Esophagus (tissue), 2 donors: ENCODE measurements around the gene MMP25. TPM values are rescaled to one million over a fixed set of nuclear protein-coding genes. Genes with fewer than 3 reads are reported as not detected.
A peak's percentile ranks its signal among the peaks of the same experiment; 100 is the strongest.
"Not testable (repeated sequence)": the region's sequence is repeated elsewhere in the genome, so short reads cannot be mapped to it uniquely, and the experiment has no call there.

ENCODE experiments used
- H3K27ac ChIP-seq, 2 donors: one replicate each; pipeline ENCODE4 v1.5.1; 2013; ENCODE audit warnings: low read depth in 2 of 2, mild to moderate bottlenecking in 2 of 2, inconsistent platforms in 1 of 2, low read length in 1 of 2, moderate library complexity in 1 of 2
- H3K27me3 ChIP-seq, 2 donors: one replicate each; pipeline ENCODE4 v1.6.1; 2013; ENCODE audit warnings: low read length in 2 of 2, control low read depth in 1 of 2, mild to moderate bottlenecking in 1 of 2; ENCODE audit not compliant: insufficient read depth in 2 of 2, control insufficient read depth in 1 of 2
- H3K36me3 ChIP-seq, 2 donors: one replicate each; pipeline ENCODE4 v1.6.1; 2013; ENCODE audit warnings: low read length in 1 of 2; ENCODE audit not compliant: control insufficient read depth in 2 of 2, insufficient read depth in 2 of 2
- H3K4me1 ChIP-seq, 2 donors: one replicate each; pipeline ENCODE4 v1.6.1; 2013; ENCODE audit warnings: low read length in 1 of 2; ENCODE audit not compliant: control insufficient read depth in 2 of 2, insufficient read depth in 2 of 2
- H3K4me3 ChIP-seq, 2 donors: one replicate each; pipeline ENCODE4 v1.5.1; 2013; ENCODE audit warnings: low read length in 2 of 2, mild to moderate bottlenecking in 2 of 2, low read depth in 1 of 2, moderate library complexity in 1 of 2
- H3K9me3 ChIP-seq, 2 donors: one replicate each; pipeline ENCODE4 v1.6.1; 2013; ENCODE audit warnings: mild to moderate bottlenecking in 2 of 2, low read depth in 1 of 2, low read length in 1 of 2, moderate library complexity in 1 of 2; ENCODE audit not compliant: control insufficient read depth in 2 of 2, insufficient read depth in 1 of 2
- WGBS, 2 donors: extraction: QIAGEN DNeasy Blood & Tissue Kit; methylation state at CpG; one replicate each; pipeline ENCODE4 v1.1.7; 2013; 5-methylcytosine and 5-hydroxymethylcytosine counted together
- polyA plus RNA-seq, 2 donors: library from polyadenylated mRNA; stranded (reverse); fragments of 200-250 nt; gene quantifications; one replicate each; pipeline ENCODE4 v1.2.3, GENCODE V29; 2013
- donor health status: healthy with polysubstance abuse.
- donor health status: Bipolar disorder and iron deficiency.

MMP25 gene
- polyA plus RNA-seq, 2 donors: 0.51 to 2.6 TPM

DNA sequence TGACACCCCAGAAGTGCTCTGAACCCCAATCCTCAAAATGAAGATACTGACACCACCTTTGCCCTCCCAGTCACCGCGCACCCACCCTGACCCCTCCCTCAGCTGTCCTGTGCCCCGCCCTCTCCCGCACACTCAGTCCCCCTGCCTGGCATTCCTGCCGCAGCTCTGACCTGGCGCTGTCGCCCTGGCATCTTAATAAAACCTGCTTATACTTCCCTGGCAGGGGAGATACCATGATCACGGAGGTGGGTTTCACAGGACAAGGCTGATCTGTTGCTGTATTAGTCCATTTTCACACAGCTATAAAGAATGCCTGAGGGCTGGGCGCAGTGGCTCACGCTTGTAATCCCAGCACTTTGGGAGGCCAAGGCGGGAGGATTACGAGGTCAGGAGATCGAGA, 35.6 kb downstream of the MMP25 start:
- H3K4me1 ChIP-seq, H3K27me3 ChIP-seq, H3K27ac ChIP-seq, H3K4me3 ChIP-seq, H3K36me3 ChIP-seq, H3K9me3 ChIP-seq: not testable (repeated sequence)
- WGBS, 2 donors: 77 to 89% methylated on average over 13 of the region's 13 CpGs

DNA sequence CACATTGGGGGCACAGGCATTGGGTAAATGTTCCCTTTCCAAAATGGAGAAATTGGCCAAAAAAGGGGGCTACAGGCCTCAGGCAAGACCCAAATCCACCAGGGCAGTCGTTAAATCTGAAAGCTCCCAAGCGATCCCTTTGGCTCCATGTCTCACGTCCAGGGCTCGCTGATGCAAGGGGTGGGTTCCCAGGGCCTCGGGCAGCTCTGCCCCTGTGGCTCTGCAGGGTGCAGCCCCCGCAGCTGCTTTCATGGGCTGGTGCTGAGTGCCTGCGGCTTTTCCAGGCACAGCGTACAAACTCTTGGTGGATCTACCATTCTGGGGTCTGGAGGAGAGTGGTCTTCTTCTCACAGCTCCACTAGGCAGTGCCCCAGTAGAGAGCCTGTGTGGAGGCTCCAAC, 37.0 kb downstream of the MMP25 start:
- not testable (repeated sequence) for H3K4me3 ChIP-seq
- 89 to 94% methylated on average over 8 of the region's 8 CpGs for WGBS, 2 donors

DNA sequence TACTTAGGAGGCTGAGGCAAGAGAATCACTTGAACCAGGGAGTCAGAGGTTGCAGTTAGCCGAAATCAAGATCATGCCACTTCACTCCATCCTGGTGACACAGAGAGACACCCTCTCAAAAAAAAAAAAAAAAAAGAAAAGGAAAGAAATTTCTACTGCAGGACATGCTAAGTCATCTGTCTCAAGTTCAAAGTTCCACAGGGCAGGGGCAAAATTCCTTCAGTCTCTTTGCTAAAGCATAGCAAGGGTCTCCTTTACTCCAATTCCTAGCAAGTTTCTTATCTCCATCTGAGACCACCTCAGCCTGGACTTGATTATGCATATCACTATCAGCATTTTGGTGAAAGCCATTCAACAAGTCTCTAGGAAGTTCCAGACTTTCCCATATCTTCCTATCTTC, 38.1 kb downstream of the MMP25 start:
- no peak overlapping the region for H3K27ac ChIP-seq
- no peaks in the 10 kb centered on the region for H3K36me3 ChIP-seq
- H3K4me3 ChIP-seq: no peak overlapping the region
- peaks cover 0 to 3% of the 10 kb centered on the region in 2 donors for H3K4me1 ChIP-seq
- H3K9me3 ChIP-seq: no peaks in the 10 kb centered on the region
- H3K27me3 ChIP-seq: no peaks in the 10 kb centered on the region
- WGBS, 2 donors: 81 to 100% methylated on average over 1 of the region's 1 CpG

More for the DNA sequence above, 37.0 kb downstream of the MMP25 start:
- H3K9me3 ChIP-seq, H3K27me3 ChIP-seq, H3K36me3 ChIP-seq, H3K27ac ChIP-seq, H3K4me1 ChIP-seq: not testable (repeated sequence)

DNA sequence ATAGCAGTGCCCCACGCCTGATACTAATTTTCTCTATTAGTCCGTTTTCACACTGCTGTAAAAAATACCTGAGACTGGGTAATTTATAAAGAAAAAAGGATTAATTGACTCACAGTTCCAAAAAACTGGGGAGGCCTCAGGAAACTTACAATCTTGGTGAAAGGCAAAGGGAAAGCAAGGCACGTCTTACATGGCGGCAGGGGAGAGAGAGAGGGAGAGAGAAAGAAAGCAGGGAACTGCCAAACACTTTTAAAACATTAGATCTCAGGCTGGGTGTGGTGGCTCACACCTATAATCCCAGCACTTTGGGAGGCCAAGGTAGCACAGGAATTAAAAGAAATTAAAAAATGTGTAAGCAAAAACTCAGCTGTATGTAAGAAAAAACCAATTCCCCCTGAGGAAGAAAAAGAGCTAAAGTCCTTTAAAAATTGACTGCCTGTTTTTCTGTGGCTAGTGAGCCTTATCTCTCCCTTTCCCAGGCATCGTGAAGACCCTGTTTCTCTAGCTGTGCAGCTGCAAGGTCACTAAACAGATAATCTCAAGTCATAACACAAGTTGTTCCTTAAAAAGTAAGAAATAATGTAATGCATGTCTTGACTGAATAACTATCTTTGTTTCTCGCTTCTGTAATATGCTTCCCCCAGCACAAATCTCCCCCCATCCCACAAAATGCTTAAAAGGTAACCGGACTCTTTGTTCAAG, 38.8 kb downstream of the MMP25 start:
- no peaks in the 10 kb centered on the region for H3K9me3 ChIP-seq
- no peaks in the 10 kb centered on the region for H3K36me3 ChIP-seq
- no peak overlapping the region for H3K27ac ChIP-seq
- 81 to 85% methylated on average over 7 of the region's 7 CpGs for WGBS, 2 donors
- no peak overlapping the region for H3K4me3 ChIP-seq
- H3K4me1 ChIP-seq: peaks cover 0 to 3% of the 10 kb centered on the region in 2 donors
- no peaks in the 10 kb centered on the region for H3K27me3 ChIP-seq

DNA sequence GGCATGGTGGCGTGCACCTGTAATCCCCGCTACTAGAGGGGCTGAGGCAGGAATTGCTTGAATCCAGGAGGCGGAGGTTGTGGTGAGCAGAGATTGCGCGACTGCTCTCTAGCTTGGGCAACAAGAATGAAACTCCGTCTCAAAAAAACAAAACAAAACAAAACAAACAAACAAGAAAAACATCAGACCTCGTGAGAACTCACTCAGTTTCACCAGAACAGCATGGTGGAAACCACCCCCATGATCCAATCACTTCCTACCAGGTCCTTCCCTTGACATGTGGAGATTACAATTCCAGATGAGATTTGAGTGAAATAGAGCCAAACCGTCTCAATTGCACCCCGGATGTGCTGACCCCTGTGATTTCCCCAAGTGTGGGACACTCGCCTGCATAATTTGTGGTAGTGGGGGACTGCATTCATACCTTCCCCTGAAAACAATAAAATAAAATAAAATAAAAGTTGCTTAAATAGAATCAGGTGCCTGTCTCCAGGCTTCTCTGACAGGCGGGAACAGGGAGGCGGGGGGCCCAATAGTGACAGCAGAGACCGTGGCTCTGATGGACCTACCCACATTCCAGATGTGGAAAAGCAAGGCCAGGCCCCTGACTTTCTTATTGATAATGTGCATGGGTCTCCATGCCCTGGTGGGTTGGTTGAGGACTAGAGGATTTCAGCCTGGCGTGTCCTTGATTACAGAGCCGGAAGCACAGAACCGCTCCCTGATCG, 39.7 kb downstream of the MMP25 start:
- no peak overlapping the region for H3K4me3 ChIP-seq
- whole genome bisulfite sequencing, 2 donors: 85 to 87% methylated on average over 17 of the region's 17 CpGs
- no peaks in the 10 kb centered on the region for H3K27me3 ChIP-seq
- no peaks in the 10 kb centered on the region for H3K36me3 ChIP-seq
- peak overlapping the region in 1 of 2 donors; percentile 44 for H3K27ac ChIP-seq
- H3K9me3 ChIP-seq: no peaks in the 10 kb centered on the region
- peaks cover 0 to 3% of the 10 kb centered on the region in 2 donors for H3K4me1 ChIP-seq

DNA sequence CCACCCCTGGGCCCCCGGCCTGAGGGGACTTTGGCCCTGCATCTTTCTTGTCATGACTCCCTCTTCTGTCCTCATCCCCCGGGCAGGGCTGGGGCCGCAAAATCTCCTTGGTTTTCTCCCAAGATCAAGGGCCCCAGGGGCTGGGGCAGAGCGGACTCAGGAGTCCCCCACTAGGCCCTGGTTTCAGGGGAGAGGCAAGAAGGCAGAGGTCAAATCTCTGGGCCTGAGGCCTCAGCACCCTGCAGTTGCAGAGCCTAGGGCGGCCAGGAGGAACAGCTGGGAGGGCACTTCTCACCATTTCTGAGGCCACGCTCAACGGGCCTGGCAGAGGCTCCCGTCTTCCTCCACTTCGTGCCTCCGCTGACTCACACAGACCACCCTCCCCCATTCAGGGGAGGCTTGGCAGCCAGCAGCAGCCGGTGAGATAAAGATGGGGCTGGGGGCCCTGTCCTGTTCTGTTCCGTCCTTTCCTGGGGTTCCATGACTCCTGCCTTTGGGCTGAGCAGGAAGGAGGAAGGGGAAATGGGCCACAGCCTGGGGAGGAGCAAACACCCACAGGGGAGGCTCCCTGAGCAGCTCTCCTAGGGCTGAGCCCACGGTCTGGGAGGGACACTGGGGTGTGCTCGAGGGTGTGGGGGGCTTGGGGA, 40.4 kb downstream of the MMP25 start:
- peaks cover 0 to 3% of the 10 kb centered on the region in 2 donors for H3K4me1 ChIP-seq
- no peaks in the 10 kb centered on the region for H3K36me3 ChIP-seq
- H3K27ac ChIP-seq: peak overlapping the region; percentile 45 to 60
- 69 to 71% methylated on average over 14 of the region's 14 CpGs for WGBS, 2 donors
- no peaks in the 10 kb centered on the region for H3K9me3 ChIP-seq
- H3K27me3 ChIP-seq: no peaks in the 10 kb centered on the region
- peak overlapping the region in 1 of 2 donors; percentile 18 for H3K4me3 ChIP-seq

DNA sequence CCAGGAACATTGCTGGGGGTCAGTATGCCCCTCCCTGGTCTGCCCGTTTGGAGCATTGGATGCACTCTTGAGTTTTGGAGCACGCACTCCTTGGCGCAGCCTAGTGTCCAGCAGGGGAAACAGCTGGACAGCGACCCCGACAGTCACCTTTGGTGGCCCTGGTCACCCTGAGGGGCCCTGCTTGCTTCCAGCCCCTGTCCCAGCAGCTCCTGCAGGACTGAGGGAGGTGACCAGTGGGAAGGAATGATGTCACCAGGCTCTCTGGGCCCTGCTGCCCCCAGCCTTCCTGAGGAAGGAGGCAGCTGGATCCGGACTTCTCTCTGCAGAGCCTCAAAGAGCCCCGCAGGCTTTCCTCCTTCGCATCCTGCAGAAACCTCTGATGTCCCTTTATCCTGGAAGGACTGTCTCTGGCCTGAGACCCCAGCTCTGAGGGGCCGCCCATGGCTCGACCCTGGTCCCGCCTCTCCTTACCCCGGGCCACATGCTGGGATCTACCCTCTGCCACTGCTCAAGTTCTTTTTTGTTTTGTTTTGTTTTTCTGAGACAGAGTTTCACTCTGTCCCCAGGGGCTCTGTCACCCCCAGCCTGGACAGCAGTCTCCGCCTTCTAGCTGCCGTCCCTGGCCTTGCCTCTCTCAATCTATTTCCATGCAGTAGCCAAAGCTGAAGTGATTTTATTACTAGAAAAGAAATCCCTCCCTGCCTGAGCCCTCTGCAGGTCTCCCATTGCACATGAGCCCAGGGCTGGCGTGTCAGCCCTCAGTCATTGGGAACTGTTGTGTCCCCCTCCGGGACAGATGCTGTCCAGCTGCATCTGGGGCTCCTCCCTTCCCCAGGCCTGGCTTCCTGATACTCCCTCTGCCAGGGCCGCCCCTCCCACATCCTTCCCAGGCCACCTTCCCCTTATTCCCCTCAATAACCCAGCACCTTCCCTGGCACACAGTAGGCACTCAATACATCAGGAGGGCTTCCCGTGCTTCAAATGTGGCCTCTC, 41.2 kb downstream of the MMP25 start:
- Histone ChIP-seq H3K27me3 (no peaks in the 10 kb centered on the region), H3K4me3 (peak overlapping the region in 1 of 2 donors; percentile 18), H3K4me1 (peaks cover 0 to 3% of the 10 kb centered on the region in 2 donors), H3K27ac (peak overlapping the region; percentile 45 to 60), H3K9me3 (no peaks in the 10 kb centered on the region), H3K36me3 (no peaks in the 10 kb centered on the region)
- 61 to 66% methylated on average over 18 of the region's 18 CpGs for WGBS, 2 donors

DNA sequence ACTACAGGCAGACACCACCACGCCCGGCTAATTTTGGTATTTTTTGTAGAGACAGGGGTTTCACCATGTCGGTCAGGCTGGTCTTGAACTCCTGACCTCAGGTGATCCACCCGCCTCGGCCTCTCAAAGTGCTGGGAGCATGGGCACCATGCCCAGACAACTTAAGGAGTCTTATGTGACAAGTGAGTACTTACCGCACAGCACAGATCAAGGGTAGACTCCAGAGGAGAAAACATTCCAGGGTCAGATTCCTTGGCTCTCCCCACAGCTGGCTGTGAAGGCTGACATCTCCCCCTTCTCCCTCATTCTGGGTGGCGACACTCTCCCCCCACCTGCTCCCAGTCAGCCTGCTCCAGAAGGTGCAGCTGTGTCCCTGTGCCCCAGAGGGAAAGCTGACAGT, 42.1 kb downstream of the MMP25 start:
- Histone ChIP-seq H3K27me3 (no peaks in the 10 kb centered on the region), H3K27ac (no peak overlapping the region), H3K4me1 (peaks cover 0 to 3% of the 10 kb centered on the region in 2 donors), H3K4me3 (no peak overlapping the region), H3K9me3 (no peaks in the 10 kb centered on the region), H3K36me3 (no peaks in the 10 kb centered on the region)
- 68 to 76% methylated on average over 7 of the region's 7 CpGs for WGBS, 2 donors
